ENCODE measurements around the gene ACOXL.

Gene ACOXL

DNA sequence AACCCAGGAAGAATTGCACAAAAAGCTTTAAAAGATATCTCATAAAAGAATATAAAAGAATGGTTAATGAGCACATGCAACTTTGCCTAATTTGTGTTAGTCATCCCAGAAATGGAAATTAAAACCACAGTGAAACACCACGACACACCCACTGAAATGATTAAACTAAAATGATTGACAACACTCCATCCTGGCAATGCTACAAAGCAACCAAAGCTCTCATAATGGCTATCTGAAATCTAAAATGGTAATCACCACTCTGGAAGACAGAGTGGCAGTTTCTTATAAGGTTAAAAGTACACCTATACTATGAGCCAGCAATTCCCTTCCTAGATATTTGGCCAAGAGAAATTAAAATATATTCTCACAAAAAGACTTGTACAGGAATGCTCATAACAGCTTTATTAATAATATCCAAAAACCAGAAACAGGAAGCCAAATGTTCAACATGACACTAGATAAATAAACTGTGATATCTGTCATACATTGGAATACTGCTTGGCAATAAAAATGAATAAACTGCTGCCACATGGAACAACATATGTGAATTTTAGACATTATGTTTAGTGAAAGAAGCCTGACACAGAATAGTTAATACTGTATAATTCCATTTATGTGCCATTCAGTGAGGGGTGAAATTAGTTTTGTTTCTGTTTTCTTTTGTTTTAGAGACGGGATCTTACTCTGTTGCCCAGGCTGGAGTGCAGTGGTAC is 283.1 kb downstream of the ACOXL start:
- DNase-seq (ENCODE audit: low read depth) = no peak

DNA sequence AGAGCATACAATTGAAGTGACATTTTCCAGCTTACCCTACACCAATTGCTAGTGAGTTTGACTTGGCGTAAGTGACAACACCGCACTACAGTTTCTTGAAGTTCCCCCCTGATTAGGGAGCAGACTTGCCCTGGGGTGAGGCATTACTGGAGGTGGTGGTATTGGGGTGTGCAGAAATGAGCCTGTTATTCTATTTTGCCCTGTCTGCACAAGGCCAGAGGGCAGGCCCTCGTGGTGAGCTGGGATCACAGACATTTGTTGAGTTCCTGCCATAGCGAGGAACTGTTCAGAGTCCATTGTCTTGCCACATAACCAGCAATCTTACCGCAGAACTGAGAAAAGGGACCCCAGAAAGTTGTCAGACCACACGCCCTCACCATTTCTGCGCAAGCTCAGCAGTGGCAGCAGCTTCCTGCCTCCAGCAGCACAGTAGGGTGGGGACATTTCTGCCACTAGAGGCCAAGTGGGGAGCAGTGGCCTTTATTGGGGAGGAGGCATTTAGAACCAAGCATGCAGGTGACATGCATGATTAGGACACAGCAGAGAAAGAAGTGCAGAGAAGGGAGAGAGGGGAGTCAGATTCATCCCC is 284.8 kb downstream of the ACOXL start:
- no peak for DNase-seq (ENCODE audit: low read depth)

GRCh38 chr2:111017909-111018308 is 285.5 kb downstream of the ACOXL start:
- DNase-seq (ENCODE audit: low read depth) = no peak

DNA sequence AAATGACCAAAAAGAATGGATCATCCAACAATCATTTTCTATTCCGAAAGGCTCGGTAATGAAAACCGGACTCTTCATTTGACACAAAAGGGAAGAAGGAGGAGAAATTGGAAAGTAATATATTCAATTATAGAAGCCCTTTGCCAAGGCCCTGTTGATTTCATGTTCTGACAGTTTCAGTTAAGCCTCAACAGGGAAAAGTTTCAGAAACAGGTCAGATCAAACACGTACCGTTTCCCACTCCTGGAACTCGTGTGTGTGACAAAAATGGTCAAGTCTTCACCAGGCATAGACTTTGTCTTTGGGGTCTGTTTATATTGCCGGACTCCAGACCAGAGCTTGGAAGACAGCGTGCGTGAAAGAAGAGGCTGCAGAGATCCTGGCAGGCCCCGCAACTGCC is 287.0 kb downstream of the ACOXL start:
- no peak for DNase-seq (ENCODE audit: low read depth)

- no peak for DNase-seq (ENCODE audit: low read depth)
Observed at GRCh38 chr2:111022633-111023032, 290.3 kb downstream of the ACOXL start.

DNA sequence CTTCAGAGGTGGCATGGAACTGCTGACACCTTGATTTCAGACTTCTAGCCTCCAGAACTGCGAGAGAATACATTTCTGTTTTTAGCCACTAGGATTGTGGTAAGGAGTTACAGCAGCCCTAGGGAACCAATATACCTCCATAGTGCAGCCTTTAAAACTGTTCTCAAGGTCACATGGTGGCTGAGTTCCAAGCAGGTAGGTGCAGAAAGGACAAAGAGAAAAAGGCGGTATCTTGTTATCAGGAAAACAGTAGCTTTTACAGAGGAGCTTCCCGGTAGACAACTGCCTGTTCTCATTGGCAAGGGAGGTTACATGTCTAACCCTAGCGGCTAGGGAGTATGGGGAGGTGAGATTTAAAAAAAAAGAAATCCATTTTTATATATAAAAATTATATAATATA is 292.1 kb downstream of the ACOXL start:
- DNase-seq (ENCODE audit: low read depth) = no peak

DNA sequence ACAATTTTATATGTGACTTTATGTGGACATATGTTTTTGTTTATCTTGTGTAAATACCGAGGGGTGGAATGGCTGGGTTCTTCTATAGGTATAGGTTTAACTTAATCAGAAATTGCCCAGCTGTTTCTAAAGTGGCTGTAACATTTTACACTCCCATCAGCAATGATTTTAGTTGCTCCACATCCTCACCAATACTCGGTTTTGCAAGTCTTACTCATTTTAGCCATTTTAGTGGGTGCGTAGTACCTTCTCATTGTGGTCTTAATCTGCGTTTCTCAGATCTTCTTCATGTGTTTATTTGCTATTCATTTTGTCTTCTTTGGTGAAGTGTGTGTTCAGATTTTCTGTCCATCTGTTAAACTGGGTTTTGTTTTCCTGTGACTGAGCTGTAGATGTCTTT is 292.9 kb downstream of the ACOXL start:
- no peak for DNase-seq (ENCODE audit: low read depth)

- no peak for DNase-seq (ENCODE audit: low read depth)
Observed at GRCh38 chr2:111028720-111029119, 296.3 kb downstream of the ACOXL start.

DNA sequence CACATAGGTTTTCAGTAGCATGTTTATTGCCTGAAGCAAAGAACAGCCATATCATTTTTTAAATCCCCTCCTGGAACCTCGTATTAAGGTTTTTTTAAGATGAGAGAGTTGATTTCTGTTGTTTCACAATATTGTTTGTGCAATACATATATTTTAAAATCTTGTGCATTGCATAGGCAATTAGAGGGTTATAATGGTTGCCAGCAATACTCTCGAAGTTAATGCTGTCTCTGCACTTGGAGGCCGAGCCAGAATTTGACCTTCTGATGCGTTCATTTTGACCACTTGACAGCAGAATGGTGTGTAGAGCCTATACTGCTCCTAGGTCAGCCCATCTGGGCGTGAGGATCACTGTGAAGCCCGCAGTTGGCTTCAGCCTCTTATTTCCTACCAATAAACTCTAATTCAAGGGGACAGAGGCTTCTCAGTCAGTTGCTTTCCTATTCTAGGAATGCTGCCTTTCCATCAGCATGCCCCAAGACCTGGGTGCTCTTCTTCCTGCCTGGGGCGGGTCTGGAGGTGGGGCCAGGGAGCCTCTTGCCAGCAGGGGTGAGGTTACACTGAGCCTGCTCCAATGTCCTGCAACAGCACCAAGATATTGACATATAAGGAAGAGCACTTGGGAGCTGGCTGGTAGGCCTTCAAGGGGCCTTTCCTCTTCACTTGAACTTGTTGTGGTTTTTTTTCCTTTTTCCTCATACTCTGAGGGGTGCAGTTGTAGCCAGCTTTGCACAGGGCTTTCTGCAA is 297.0 kb downstream of the ACOXL start:
- DNase-seq (ENCODE audit: low read depth) = no peak

GRCh38 chr2:111030260-111030891 is 298.0 kb downstream of the ACOXL start:
- no peak for DNase-seq (ENCODE audit: low read depth)

GRCh38 chr2:111030945-111031344 is 298.6 kb downstream of the ACOXL start:
- DNase-seq (ENCODE audit: low read depth) = no peak

GRCh38 chr2:111031546-111032478 is 299.4 kb downstream of the ACOXL start:
- DNase-seq (ENCODE audit: low read depth) = no peak

DNA sequence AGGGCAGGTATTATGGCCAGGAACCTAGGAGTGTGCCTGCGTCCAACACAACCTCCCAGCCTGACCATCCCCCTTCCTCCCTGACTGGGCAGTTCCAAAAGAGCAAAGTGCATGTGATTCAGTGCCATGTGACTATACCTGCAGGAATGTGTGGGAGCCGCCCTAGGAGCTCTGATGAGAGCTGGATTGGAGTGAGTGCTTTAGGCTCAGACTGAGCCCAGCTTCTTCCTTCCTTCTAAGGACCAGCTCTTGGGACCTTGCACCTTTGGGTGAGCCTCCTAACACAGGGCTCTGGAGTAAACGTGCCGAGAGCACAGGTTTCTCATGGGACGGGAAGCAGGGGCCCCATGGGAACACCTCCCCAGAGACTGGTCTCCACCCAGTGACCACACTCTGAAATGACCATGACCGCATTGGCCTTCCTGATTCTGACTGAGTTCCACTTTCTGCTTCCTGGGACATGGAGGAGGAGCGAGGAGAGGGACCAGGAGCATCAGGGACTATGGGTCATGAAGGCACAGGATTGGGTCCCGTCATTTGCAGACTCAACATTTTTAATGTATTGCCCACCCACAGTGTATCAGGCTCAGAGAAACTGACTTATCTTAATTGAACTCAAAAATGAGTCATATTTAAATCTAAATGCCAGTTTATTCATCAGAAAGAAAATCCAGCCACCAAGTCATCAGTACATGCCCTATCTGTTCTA is 300.5 kb downstream of the ACOXL start:
- DNase-seq (ENCODE audit: low read depth) = no peak

DNA sequence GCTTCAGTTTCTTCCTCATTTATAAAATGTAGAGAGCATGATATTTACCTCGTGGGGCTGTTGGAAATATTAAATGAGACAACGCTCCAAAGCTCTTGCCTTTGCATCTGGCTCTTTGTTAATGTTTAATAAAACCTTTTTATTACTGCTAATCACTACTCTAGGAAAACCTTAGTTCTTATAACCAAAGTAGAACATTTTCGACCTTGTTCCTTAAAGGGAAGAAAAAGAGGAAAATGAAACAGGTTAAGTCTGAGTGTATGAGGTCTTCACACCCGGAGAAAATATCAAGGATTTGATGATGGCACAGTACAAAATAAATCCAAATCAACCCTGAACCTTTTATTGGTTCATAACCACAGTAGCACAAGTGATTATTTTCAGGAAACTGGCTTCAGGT is 301.8 kb downstream of the ACOXL start:
- no peak for DNase-seq (ENCODE audit: low read depth)

GRCh38 chr2:111034606-111035005 is 302.2 kb downstream of the ACOXL start:
- DNase-seq (ENCODE audit: low read depth) = no peak

DNA sequence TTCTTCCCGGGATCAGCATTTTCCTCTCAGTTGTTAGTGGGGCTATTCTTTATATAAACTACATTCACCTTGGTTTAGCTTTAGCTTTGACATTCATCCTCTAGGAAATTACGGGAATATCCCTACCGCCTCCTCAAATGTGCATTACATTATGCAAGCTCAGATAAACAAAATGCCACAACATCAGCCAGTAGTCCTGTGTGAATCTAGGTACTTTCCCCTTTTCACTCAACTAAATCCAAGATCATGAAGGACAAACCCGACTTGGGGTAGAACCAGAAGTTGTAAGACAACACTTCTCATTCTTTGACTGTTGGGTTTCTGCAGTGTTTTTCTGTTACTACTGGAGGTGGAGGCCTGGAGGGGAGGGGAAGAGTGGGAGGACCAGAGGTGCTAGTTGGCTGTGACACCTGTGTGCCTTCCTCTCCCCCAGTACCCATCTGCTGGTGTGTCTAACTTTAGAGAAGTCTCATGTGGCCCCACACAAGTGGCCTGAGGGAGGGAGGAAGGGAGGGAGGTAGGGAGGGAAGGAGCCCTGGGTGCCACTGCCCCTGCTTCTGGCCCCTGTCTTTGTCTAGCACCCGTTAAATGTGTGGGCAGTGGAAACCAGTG is 303.6 kb downstream of the ACOXL start:
- no peak for DNase-seq (ENCODE audit: low read depth)

- DNase-seq (ENCODE audit: low read depth) = no peak
Observed at GRCh38 chr2:111037128-111037527, 304.8 kb downstream of the ACOXL start.

GRCh38 chr2:111039628-111040383 is 307.4 kb downstream of the ACOXL start:
- DNase-seq (ENCODE audit: low read depth) = no peak

DNA sequence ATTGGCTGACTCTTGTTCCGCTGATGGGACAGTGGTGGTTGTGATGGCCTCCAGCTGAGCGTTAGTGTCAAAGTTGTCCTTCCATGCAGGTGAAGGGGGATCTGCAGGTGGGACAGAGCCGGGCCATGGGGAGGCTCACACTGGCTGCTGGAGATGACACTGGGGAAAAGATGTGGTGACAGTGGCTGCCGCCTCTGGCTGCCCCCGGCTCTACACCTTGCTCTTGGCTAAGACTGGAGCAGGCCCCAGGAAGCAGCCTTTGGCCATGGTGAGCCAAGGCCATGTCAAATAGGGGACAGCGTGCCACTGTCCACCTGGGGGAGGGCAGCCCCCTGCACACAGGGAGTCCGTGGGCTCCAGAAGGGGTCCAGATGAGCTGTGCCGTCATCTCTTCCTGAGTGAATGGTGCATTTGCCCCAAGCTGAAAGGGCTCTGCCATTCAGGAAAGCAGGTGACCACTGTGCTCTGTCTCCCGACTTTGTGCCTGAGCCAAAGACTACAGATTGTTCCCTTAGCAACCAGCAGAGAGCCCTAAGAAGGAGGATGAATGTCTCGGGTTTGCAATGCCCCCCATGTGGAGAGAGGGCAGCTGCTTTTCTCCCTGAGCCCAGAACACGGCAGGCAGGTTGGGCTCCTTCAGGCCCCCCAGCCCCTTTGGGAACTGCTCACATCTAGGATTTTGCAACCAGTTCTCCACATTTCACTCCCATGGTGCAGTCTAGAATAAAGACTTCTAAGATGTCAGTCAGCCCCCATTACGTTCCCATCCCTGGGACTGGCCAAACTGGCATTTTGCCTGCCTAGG is 309.2 kb downstream of the ACOXL start:
- no peak for DNase-seq (ENCODE audit: low read depth)
